GM10248 (cell line): ENCODE measurements around the gene PPP4R4.

ENCODE experiments used
- CTCF ChIA-PET: fragments of 300-600 bp; sonication (Branson Sonifier 250); formaldehyde crosslinking; extraction: SDS; loops from one replicate; lab custom pipeline; 2021; ENCODE audit warnings: antibody characterized with exemption; lab: Yijun Ruan, JAX
- POLR2A ChIA-PET: fragments of 350-650 bp; sonication (Branson Sonifier 250); formaldehyde crosslinking; extraction: SDS; loops from one replicate; lab custom pipeline; 2020; ENCODE audit warnings: antibody characterized with exemption; lab: Yijun Ruan, JAX
- DNase-seq: peaks from one replicate; pipeline ENCODE4 v3.0.0; 2012; ENCODE audit errors: extremely low spot score
- CTCF ChIP-seq: IDR thresholded peaks from 2 replicates; pipeline ENCODE4 v1.5.1; 2012; ENCODE audit warnings: mild to moderate bottlenecking, low read depth; ENCODE audit errors: extremely low read depth, missing control alignments, control extremely low read depth

PPP4R4 gene

GRCh38 chr14:94136575-94137331, 37.4 kb upstream of the PPP4R4 start:
- POLR2A ChIA-PET, result no interaction called here
- CTCF ChIA-PET, result interaction anchor here (0.7 to 8.8 kb wide), 68 partner anchors 9 to 482 kb away, joined by 3 to 182 read pairs (median 5); partner anchors contain the start of genes DDX24, IFI27L1, IFI27L2 and OTUB2
- peak; percentile 75 for DNase-seq

DNA sequence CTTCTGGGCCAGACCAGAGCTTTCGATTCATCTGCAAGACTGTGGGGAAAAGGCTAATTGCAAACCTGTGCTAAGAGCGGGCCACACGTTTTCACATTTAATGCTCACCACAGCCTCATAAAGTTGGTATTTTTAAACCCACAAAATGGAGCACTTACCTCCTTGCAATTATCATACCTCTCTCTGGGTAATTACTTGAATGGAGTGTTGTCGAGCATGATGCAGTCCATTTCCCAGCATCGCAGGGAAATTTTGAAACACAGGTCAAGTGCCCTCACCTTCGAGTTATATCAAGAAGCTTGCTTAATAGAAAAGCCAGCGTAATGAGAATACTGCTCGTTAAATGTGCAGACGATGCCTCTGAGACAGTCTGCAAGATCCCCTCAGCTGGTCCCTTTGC, 35.9 kb upstream of the PPP4R4 start:
- no peak for TF ChIP-seq CTCF
- ChIA-PET CTCF (interaction anchor here (0.9 to 8.8 kb wide), 13 partner anchors 10 to 484 kb away, joined by 3 to 182 read pairs (median 12); partner anchors contain the start of gene IFI27L2), POLR2A (no interaction called here)
- DNase-seq, result no peak

More at GRCh38 chr14:94136575-94137331, 37.4 kb upstream of the PPP4R4 start:
- TF ChIP-seq CTCF, result peak; percentile 93

DNA sequence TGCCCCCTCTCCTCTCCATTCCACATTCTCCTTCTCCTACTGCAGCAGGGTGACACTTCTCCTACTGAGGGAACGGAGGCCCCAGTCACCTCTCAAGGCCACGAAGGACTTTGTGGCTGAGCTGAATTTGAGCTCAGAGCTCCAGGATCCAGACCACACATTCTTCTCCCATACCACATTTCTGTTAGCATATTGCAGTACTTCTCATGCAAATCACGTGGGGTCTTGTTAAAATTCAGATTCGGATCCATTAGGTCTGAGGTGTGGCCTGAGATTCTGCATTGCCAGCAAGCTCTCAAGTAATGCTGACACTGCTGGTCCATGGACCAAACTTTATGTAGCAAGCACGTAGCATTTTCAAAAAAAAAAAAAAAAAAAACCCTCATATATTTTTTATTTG, 35.1 kb upstream of the PPP4R4 start:
- no peak for DNase-seq
- no peak for TF ChIP-seq CTCF

DNA sequence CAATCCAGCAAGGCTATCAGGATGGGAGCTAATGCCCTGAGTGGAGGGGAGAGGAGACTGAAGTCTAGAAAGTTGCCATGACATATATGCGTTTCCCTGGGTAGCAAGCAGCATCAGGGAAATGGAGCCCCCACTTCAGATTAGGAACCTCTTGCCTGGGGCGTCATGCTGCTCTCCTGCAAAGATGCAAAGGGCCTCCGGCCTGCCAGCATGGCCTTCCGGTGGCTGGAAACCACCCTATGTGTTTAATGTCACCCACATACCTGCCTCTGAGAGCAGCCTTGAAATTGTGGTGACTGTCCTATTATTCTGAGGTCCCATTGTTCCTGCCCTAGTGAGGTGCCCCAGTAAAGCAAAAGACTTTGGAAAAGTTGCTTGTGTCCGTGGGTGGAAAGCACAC, 34.7 kb upstream of the PPP4R4 start:
- ChIA-PET CTCF (interaction anchor here (1.0 to 8.8 kb wide), 6 partner anchors 9 to 104 kb away, joined by 3 to 182 read pairs (median 14); partner anchors contain the start of gene IFI27L2), POLR2A (no interaction called here)
- DNase-seq, result no peak
- no peak for TF ChIP-seq CTCF

More for the DNA sequence above, 35.1 kb upstream of the PPP4R4 start:
- CTCF ChIA-PET, result interaction anchor here (0.9 to 8.8 kb wide), 6 partner anchors 13 to 104 kb away, joined by 3 to 182 read pairs (median 14); partner anchors contain the start of gene IFI27L2
- POLR2A ChIA-PET, result no interaction called here

DNA sequence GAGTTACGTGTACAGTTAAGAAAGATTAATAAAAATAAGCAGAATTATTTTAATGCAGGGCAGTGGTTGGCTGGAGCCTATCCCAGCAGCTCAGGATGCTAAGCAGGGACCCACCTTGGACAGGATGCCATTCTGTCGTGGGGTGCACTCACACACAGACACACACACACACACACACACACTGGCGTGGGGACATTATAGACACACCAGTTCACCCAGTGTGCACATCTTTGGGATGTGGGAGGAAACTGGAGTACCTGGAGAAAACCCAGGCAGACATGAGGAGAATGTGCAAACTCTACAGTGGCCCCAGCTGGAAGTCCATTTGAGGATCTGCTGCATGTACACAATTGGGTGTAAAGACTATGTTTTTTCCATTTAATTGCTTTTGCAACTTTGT, 31.9 kb upstream of the PPP4R4 start:
- no peak for TF ChIP-seq CTCF
- no peak for DNase-seq
- CTCF ChIA-PET, result interaction anchor here (1.0 to 8.8 kb wide), 13 partner anchors 9 to 202 kb away, joined by 3 to 182 read pairs (median 4); partner anchors contain the start of genes OTUB2 and PPP4R4
- POLR2A ChIA-PET, result no interaction called here

- TF ChIP-seq CTCF, result no peak
- DNase-seq, result no peak
- ChIA-PET CTCF (interaction anchor here (1.0 to 8.8 kb wide), 13 partner anchors 10 to 488 kb away, joined by 3 to 182 read pairs (median 4); partner anchors contain the start of genes OTUB2 and PPP4R4), POLR2A (no interaction called here)
Measured at GRCh38 chr14:94142836-94143235, 31.3 kb upstream of the PPP4R4 start.
